Measurements from ENCODE around the gene SMC1B.
A peak's percentile ranks its signal among the peaks of the same experiment; 100 is the strongest.

SMC1B gene

DNA sequence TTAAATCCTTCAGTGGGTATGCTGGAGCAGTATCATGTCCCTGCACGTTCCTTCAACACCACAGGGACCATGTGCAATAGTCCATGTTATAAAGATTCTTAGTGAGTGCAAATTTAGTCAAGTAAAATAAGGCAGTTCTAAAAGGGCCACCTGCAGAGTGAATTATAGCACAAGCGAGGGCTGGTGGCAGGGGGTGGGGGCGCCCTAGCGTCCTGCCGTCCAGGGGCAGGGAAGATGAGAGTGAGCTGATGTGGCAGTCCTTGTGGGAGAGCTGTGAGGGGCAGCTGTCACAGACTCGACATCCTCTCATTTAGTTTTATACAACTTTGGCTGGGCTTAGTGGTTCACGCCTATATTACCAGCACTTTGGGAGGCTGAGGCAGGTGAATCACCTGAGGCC, 74.6 kb downstream of the SMC1B start:
- Histone ChIP-seq H3K4me2 (ENCODE audit: low read length) (no peak overlapping the region), H3K27me3 (ENCODE audit: control insufficient read depth, insufficient read depth, low read length) (no peaks in the 10 kb centered on the region), H3K27ac (no peak overlapping the region), H3K4me1 (no peaks in the 10 kb centered on the region), H3K9ac (no peak overlapping the region), H2AFZ (no peak overlapping the region), H3K79me2 (no peaks in the 10 kb centered on the region), H3K36me3 (ENCODE audit: control insufficient read depth, insufficient read depth, low read length) (no peaks in the 10 kb centered on the region), H3K9me3 (ENCODE audit: control insufficient read depth, low read length) (no peaks in the 10 kb centered on the region), H3K4me3 (ENCODE audit: low read depth, low read length) (no peak overlapping the region)
- TF ChIP-seq, protein P1, sequence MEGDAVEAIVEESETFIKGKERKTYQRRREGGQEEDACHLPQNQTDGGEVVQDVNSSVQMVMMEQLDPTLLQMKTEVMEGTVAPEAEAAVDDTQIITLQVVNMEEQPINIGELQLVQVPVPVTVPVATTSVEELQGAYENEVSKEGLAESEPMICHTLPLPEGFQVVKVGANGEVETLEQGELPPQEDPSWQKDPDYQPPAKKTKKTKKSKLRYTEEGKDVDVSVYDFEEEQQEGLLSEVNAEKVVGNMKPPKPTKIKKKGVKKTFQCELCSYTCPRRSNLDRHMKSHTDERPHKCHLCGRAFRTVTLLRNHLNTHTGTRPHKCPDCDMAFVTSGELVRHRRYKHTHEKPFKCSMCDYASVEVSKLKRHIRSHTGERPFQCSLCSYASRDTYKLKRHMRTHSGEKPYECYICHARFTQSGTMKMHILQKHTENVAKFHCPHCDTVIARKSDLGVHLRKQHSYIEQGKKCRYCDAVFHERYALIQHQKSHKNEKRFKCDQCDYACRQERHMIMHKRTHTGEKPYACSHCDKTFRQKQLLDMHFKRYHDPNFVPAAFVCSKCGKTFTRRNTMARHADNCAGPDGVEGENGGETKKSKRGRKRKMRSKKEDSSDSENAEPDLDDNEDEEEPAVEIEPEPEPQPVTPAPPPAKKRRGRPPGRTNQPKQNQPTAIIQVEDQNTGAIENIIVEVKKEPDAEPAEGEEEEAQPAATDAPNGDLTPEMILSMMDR (IDR thresholded peaks at IDR 0.05) = no peak

DNA sequence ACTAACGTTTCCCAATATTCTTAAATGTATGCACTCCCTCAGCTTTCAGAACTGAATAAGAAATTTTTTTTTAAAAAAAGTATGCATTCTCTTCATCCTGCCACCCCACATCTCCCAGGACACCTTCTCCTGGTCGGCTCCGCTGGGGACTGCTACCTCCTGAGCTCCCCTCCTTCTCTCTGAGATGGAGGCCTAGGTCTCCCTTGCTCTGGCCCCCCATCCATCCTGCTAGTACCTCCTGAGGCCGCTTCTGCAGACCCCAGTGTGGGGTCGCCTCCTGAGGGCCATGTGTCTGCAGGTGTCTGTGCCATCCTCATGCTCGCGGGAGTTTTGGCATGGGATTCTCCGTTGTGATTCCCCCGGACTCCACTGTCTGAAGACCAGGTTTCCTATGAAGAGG, 75.9 kb downstream of the SMC1B start:
- Histone ChIP-seq H3K4me2 (ENCODE audit: low read length) (peak overlapping the region; percentile 59), H3K9ac (no peak overlapping the region), H2AFZ (no peak overlapping the region), H3K4me3 (ENCODE audit: low read depth, low read length) (no peak overlapping the region), H3K4me1 (no peaks in the 10 kb centered on the region), H3K9me3 (ENCODE audit: control insufficient read depth, low read length) (no peaks in the 10 kb centered on the region), H3K27me3 (ENCODE audit: control insufficient read depth, insufficient read depth, low read length) (no peaks in the 10 kb centered on the region), H3K79me2 (no peaks in the 10 kb centered on the region), H3K27ac (peak overlapping the region; percentile 19), H3K36me3 (ENCODE audit: control insufficient read depth, insufficient read depth, low read length) (no peaks in the 10 kb centered on the region)
- TF ChIP-seq, protein P1 (IDR thresholded peaks at IDR 0.05) = no peak

DNA sequence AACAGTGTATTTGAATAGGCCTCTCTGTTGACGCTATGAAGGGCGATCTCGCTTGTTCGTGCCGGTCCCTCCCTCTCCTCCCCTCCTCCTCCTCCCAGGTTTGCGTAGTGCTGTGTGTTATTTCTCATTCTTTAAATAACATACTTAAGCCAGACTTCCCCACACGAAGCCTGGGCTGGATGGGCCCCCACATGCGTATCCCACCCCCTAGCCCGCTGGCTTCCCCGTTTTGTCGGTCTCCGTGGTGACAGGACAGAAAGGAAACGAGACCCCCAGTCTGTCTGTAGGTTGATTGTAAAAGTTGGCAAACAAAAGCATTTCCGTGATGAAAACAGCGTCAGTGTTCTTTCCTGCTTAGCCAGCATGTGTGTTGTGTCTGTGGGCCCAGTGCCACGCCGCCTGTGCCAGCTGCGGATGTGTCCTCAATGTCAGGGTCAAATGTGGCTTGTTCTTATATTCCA, 76.4 kb downstream of the SMC1B start:
- Histone ChIP-seq H3K4me3 (ENCODE audit: low read depth, low read length) (no peak overlapping the region), H3K4me2 (ENCODE audit: low read length) (peak overlapping the region; percentile 59), H3K36me3 (ENCODE audit: control insufficient read depth, insufficient read depth, low read length) (no peaks in the 10 kb centered on the region), H3K4me1 (no peaks in the 10 kb centered on the region), H2AFZ (no peak overlapping the region), H3K79me2 (no peaks in the 10 kb centered on the region), H3K9me3 (ENCODE audit: control insufficient read depth, low read length) (no peaks in the 10 kb centered on the region), H3K27ac (peak overlapping the region; percentile 30), H3K27me3 (ENCODE audit: control insufficient read depth, insufficient read depth, low read length) (no peaks in the 10 kb centered on the region), H3K9ac (no peak overlapping the region)
- TF ChIP-seq, protein P1 (IDR thresholded peaks at IDR 0.05) = no peak

DNA sequence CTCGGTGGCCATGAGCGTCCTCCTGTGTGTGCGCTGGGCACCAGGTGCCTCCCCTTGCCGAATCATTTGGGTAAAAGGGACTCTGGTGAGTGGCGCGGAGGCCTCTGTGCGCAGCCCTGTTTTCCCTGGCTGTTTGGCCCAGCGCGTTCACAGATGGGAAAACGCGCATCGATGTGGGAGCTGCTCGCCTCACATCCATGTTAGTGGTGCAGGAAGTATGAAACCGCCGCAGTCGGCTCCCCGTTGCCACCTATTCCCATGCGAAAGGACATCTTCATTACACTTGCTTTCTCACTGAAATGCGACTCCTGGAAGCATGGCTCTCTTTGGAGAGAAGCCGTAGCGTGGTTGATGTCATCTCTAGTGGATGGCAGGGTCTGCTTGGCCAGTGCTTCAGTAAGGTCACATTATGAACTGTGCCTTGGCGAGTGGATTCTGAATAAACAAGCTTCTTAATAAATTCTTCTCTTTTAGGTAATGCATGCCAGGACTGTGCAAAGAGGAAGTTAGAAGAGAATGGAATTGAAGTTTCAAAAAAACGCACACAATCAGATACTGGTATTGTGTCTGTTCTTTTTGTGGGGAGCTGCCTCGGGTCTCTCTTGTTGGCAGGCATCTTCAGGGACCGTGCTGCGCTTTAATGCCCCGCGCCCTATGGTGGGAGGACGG, 77.4 kb downstream of the SMC1B start:
- Histone ChIP-seq H3K4me2 (ENCODE audit: low read length) (no peak overlapping the region), H3K4me1 (no peaks in the 10 kb centered on the region), H3K79me2 (no peaks in the 10 kb centered on the region), H2AFZ (no peak overlapping the region), H3K9me3 (ENCODE audit: control insufficient read depth, low read length) (no peaks in the 10 kb centered on the region), H3K27me3 (ENCODE audit: control insufficient read depth, insufficient read depth, low read length) (no peaks in the 10 kb centered on the region), H3K36me3 (ENCODE audit: control insufficient read depth, insufficient read depth, low read length) (no peaks in the 10 kb centered on the region), H3K27ac (peak overlapping the region; percentile 30), H3K4me3 (ENCODE audit: low read depth, low read length) (no peak overlapping the region), H3K9ac (no peak overlapping the region)
- TF ChIP-seq, protein P1 (IDR thresholded peaks at IDR 0.05) = no peak
